ENCODE results near the gene GLP1R.
A peak's percentile ranks its signal among the peaks of the same experiment; 100 is the strongest.

Gene GLP1R

DNA sequence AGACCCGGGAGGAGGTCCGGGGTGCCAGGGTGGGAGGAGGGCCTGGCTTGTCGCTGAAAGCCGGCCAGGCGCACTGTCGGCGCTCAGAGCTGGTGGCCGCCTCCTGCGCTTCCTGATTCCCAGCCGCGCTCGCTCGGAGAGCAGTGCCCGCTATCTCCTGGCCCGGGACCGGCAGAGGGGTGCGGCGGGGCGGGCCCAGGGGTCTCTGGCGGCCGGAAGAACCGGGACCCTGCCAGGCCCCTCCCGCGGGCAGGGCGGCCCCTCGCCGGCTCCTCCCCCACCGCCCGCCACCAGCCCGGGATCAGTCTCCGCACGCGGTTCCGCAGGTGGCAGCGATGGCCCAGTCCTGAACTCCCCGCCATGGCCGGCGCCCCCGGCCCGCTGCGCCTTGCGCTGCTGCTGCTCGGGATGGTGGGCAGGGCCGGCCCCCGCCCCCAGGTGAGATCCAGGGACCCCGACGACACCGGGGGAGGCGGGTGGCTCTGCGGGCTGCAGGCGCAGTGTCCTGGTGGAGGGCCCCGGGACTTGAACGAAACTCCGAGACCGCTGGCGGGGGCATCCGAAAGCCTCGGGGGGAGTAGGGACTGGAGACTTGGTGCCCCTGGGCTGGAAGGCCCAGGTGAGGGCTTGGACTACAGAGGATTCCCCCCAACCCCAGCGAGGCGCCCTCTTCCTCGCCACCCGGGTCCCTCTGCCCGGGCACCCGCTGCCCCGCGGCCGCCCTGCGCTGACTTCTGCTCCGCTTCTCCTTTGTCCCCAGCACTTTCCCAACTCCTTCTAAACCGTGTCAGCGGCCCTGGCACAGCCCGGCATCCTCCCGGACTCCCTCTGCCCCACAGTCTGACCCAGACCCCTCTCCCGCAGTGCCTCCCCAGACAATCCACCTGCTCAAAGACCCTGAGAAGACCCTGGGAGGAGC, at the start of gene GLP1R:
GLP1R (plus strand) TSS at position 301 of the 919 bp plus-strand sequence; CDS start at position 361, 60 bp downstream.
- no peak for DNase-seq

DNA sequence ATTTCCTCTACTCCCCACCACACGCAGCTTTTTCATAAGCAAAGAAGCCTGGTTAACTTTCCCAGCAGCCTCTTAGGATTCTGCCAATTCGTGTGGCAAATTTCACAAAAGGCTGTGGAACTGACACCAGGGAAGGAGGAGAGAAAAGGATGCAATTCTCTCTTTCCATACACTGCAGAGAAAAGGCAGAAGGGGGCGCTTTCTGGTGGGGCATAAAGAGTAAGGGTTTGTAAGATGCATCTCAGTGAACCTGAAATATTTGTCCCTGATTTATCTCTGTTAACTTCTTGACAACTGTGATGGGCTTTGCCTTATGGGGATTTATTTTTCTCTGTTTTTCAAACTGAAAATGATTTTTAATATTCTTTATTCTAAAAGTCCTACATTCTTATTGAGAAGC, 45.5 kb upstream of the GLP1R start:
- DNase-seq = no peak

DNA sequence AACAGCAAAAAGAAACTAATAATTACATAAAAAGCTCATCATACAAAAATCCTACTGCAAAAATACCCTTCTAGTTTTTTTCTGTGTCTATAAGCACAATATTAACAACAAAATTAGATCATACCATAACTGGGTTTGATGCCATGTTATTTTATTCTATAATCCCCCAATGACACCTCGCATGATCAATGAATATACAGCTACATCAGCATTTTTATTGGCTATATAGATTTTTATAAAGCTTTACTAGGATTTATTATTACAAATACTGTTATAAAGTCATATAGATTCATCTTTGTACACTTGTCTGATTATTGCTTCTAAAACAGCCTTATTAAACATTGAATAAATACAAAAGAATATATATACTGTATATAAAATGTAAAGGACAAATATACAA, 45.1 kb upstream of the GLP1R start:
- no peak for DNase-seq

DNA sequence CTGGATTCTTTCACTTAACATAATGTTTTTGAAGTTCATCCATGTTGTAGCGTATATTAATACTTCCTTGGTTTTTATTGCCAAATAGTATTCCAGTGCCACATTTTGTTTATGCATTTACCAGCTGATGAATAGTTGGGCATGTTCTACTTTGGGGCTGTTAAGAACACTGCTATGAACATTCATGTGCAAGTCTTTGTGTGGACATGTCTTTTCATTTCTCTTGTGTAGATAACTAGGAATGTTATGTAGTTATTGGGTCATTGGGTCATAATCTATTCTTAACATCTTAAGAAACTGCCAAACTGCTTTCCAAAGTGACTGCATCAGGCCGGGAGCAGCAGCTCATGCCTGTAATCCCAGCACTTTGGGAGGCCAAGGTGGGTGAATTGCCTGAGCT, 43.8 kb upstream of the GLP1R start:
- no peak for DNase-seq

DNA sequence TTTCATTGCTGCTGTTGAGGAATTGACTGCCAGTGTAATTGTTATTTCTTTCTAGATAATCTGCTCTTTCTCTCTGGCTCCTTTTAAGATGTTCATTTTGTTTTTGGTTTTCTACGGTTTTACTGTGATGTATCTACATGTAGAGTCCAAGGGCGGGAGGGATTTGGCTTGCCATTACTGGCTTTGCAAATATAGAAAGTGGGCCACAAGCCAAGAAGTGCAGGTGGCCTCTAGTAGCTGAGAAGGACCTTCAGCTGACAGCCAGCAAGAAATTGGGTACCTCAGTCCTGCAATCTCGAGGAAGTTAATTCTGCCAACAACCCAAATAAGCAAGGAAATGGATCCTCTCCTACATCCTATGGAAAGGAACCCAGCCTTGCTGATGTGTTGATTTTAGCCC, 42.8 kb upstream of the GLP1R start:
- no peak for DNase-seq

DNA sequence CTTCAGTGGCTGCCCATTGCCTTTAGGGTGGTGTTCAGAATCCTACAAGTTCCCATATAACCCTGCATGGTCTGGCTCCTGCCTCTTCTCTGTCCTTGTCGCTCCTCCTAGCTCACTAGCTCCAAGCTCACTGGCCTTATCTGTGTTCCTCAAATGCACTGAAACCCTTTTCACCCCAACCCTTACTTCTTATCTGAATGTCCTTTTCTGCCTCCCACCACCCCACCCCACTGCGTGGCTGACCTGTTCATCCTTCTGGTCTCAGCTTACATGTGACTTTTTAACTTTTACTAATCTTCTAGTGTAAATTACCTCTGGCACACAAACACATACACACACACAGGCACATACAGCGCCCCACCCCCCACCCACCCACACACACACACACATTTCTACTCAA, 41.0 kb upstream of the GLP1R start:
- no peak for DNase-seq

DNA sequence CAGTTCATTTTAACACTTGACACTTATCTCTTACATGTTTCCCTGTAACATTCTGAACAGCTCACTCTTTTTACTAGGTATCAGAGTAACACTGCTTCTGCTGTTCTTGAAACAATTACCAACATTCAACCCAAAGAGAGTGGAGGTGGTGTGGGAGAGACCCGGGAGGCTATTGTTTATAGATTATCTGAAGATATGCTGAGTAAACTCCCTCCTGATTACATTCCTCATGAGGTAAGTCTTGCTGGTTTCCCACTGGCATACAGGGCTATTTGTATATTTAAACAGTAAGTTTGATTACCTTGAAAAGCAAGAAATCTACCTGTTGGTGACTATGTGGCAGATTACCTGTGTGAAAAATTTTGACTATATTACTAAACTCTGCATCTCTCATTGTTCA, 39.8 kb upstream of the GLP1R start:
- DNase-seq = no peak

DNA sequence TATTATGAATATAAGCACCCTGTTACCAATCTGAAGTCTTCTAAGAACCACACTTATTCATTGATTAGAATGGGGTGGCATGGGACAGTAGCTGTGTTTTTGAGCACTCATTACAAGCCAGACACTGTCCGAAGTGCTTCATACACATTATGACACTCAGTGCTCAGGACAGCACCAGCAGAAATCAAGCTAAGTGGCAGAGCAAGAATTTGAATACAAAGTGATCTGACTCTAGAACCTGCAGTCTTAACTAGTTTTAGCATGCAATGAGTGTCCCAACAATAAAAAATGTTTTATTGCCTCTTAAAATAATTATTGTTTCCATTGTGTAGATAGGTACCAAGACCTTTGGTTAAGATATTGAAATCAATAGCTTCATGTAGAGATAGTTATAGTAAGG, 39.1 kb upstream of the GLP1R start:
- DNase-seq = no peak

DNA sequence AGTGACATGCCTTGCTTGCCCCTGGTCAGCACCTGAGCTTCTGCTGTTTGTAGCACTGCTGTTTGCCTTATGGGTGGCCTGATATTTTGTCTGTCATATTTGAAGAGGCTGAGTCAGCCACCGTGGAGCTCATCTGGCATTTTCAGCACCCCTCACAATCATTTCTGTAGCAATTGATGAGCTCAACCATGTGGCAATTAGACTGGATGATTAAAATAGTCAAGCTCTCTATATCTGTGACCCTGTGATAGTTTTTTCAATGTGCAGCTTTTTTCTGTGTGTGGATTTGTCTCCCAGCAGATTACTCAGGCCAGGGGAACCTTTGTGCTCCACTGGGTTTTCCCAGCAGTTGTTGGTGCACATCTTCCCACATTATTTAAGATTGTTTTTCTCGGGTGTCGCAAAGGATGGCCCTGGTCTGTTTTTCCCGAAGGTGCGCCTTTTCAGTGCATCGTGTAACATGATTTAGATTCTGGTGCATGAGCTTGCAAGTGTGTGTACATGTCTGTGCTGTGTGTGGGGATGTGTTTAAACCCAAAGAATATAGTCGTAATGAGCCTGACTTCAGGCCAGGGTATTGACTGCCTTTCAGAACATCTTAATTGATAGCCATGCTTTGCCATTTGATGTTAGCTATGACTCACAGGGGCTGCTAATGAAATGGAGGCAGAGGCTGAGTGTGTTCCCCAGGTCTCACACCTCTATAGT, 31.6 kb upstream of the GLP1R start:
- no peak for DNase-seq

DNA sequence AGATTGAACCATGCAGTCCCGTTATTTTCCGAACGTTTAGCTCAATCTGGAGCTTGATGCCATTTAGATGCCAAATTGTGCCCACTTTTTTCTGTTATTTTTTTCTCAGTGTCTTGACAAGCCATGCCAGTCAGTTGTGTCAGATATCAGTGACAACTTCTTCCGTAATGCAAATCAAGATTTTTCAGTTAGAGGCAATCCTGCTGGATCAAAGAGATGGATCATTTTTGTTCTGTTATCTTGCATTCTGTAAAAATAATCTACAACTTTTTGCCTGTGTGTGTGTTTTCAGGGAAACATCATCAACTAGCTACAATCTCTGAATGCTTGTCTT, 31.1 kb upstream of the GLP1R start:
- no peak for DNase-seq

DNA sequence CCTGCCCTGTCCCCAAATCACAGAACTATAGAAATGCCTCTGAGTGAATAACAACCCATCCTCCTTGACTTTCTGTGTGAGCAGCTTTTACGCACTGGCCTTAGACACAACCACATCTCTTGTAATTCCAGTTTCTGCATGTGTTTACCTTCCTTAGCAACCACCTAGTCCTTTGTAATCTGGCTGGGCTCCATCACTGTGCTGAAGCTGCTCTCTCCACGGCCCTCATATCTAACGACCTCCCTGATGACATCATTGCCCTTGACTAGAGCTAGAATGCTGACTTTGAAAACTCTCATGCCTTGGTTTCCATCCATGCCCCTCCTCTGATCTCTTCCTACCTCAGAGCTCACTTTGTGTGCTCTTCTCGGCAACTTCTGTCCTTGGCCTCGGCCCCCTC, 30.5 kb upstream of the GLP1R start:
- no peak for DNase-seq

DNA sequence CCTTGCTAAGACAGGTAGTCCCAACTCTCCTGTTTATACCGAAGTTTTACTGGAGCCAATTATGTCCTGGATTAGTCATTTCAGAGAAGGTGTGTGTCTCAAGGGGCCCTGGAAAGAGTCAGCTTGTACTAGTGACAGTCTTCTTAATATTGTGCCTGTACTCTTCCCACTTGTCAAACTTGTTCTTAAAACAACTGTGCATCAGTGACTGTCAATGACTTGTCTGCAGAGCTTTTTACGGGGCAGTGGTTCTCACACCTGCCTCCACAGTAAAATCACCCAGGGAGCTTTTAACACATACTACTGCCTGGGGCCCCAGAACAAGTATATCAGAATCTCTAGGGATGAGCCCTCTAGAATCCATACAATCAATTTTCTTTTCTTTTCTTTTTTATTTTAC, 28.4 kb upstream of the GLP1R start:
- no peak for DNase-seq

DNA sequence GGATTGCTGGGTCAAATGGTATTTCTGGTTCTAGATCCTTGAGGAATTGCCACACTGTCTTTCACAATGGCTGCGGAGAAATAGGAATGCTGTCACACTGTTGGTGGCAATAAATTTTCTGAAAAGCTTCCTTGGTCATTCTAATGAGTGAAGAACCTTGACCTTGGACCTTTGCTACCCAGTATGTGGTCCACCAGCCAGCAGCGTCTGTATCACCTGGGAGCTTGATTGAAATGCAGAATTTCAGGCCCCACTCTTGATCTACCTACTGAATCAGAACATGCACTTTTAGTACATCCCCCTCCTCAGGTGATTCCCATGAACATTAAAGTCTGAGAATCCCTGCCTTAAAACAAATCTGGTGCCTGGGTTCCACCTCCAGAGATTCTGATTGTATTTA, 27.5 kb upstream of the GLP1R start:
- no peak for DNase-seq

DNA sequence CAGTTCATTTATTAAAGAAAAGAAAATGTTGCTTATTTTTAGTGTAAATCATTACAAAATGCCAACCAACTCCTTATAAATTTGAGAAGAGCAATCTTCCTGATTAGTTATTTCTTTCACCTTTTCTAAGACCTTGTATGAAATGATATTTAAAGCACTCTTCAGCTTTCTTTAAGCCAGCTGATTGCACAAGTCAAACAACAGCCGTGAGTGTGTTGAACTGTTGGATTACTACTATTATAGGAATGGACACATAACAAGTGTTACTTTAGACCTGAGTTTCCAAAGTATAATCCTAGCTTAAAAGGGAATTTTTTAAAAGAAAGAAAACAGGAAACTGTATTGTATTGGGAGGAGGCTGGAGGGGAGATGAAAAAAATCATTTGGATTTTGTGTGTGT, 26.8 kb upstream of the GLP1R start:
- DNase-seq = no peak

DNA sequence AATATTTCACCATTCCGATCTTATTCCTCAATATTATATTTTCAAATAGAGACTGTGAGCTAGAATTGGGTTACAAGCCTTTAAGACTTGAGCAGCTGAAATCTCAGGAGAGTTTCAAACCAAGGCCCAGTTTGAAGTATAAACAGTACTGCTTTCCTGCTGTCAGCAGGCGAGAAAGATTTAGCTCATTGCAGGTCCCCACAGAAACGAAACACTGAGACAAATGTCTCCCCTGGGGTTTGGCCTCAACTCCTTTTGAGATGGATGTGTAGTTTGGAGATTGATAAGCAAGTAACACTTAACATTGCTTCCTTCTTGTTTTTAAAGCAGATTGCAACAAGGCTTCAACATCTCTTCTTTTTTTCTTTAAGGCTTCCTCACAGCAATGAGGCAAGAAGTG, 22.4 kb upstream of the GLP1R start:
- no peak for DNase-seq

DNA sequence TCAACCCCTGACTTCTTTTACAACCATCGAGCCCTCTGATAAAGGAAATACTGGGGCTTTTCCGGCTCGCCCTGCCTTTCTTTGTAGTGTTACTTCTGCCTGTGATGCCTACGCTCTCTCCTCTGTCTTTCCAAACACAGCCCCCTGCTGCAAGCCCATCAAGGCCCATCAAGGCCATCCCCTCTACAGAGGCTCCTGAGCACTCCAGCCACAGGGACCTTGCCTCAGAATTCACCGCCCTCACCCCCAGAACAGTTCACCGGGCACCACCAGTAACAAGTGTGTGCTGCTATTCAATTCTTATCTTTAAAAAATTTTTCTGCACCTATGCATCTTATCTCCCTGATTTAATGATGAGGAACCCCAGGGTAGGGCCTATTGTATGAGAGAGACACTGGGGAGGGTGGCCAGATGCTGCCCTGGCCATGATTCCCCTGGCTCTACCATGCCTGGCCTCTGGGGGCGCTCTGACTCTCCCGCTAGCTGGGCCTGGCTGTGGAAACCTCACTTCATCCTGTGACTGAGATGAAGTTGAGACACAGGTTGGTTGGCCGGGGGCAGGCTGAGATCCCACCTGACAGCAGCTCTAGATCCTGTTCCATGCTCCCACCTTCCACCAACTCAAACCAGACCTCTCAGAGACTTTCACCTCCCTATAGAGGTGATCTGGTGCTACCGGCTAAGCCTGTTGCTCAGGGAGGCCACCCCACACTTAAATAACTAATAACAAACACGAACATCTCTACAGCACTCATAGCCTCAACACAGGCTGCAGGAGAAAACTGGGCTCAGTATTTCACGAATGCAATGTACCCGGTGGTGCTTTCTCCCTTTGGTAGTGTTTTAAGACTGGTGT, 19.2 kb upstream of the GLP1R start:
- DNase-seq = peak in 1 of 2 donors; percentile 26

DNA sequence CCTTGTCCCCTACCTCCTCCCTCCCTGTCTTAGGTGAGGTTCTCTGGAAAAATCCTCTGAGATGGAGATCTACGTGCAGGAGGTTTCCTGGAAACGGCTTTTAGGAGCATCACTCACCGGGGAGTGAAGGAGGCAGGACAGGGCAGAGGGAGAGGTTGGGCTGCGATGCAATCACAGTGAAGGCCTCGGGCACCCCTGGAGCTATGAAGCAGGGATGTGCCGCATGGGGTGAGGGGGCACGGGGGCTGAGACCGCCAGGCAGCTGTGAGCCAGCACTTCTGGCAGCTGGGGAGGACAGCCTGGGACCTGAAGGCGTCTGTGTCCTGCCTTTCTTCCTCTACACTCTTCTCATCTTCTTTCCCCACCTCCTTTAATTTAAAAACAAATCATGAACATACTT, 12.9 kb upstream of the GLP1R start:
- no peak for DNase-seq

DNA sequence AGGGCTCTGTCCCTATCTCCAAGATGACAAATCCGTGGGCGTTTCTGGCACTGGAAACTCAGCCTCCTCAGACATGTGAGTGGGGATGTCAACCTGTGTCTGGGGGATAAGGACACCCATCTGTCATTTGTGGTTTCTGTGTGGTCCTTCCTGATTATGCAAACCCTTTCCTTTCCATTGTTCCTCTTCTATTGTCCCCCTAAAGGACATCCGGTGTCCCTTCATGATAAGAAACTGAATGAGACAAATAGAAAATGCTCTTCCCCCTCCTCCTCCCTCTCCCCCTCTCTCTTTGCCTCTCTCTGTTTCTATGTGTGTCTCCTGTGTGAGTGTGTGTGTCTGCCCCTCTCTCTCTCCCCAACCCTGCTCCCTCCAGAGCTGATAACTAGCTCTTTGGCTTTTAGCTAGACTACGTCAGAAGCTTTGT, 11.5 kb upstream of the GLP1R start:
- no peak for DNase-seq

DNA sequence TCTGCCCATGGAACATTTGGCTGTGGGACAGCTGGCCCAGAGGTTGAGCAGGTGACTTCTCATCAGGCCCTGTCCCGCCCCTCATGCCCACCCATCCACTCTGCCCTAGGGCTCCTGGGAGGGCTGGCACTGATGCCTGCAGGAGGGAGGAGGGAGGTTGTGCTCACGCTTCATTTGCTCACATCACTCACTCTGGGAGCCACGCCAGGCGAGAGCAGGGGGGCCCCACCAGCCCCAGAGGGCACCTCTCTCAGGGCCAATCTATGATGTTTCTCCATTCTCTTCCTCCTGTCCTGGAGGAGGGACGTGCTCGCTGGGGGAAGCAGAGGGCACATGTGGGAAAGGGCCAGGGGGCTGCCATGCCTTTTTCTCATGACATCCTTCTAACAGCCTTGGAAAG, 10.9 kb upstream of the GLP1R start:
- DNase-seq = no peak

DNA sequence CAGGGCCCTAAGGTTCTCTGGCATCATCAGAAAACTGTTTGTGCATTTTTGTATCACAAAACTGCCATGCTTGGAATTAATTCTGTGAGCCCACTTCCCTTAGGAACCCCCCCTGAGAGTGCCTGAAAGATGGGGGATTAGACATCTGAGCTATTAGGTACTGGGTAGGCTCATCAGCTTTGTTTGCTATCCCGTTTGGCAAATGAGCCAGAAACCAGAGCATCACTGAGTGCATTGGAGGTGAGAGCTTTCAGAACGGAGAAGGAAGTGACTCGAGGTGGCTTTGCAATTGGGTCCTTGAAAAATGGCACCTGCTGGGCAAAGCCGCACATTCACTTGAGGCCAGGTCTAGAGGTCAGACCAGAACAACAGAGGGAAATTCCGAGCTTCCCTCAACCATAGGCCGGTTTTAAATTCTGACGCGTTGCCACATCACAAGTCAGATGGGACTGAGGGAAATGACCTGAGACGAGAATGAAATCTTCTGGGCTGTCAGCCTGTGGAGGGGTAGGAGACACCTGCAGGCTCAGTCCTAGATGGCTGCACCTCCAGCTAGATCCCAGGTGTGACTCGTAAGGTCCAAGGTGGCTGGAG, 8.4 kb upstream of the GLP1R start:
- no peak for DNase-seq

DNA sequence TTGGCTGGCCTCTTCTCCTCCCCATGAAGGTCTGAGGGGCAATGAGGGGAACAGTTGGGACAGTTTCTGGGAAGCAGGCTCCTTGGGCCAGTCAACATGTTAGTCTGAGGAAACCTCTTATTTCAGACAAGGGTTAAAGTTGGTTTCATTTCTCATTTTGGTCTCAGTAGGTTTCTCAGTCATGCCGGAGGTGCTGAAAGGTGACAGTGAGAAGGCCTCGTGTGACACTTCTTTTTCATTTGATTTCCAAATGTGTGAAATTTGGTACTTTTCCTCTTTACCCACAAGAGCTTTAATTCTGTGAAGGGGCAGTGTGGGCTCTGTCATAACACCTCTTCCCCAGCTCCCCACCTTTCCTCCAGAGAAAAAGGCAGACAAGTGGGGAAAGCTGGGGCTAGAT, 7.5 kb upstream of the GLP1R start:
- DNase-seq = no peak

DNA sequence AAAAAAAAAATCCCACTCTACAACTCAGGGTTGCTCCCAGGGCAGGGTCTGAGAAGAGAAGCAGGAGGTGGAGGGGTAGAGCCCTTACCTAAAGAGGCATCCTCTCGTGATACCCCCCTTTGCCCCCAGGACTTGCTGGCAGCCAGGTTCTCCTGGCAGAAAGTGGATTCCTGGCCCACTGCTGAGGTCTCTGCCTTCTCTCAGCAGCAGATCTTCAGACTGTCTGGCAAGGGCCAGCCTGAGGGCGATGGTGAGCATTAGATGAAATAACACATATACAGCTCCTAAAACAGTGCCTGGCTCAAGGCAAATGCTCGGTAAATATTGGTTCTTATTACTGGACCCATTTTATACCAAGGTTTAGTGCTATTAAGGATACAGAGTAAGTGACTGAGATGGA, 4.8 kb upstream of the GLP1R start:
- no peak for DNase-seq

DNA sequence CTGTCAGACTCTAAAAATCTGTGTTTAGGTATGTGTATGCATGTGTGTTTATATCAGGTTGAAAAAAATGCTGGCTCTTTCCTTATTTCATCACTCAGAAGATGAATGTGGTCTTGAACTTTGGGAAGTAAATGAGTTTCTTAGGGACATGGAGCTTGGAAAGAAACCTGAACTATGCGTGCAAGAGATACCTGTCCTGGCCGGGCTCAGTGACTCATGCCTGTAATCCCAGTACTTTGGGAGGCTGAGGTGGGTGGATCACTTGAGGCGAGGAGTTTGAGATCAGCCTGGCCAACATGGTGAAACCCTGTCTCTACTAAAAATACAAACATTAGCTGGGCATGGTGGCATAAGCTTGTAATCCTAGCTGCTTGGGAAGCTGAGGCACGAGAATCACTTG, 4.4 kb upstream of the GLP1R start:
- no peak for DNase-seq
